Bronchial epithelial cell (primary cell): ENCODE measurements around the gene TRMT44. TPM values are rescaled to one million over a fixed set of nuclear protein-coding genes. Genes with fewer than 3 reads are reported as not detected.
A peak's percentile ranks its signal among the peaks of the same experiment; 100 is the strongest.

ENCODE experiments used
- DNase-seq: peaks from one replicate; pipeline ENCODE4 v3.0.0-alpha.2; 2010; ENCODE audit warnings: low read depth
- FAIRE-seq: peaks from 2 replicates; lab custom pipeline; 2011; peaks lifted over from hg19 to GRCh38; lab: Jason Lieb, UNC
- H3K27me3 ChIP-seq: 2 replicates; pipeline ENCODE4 v1.5.1; 2011; ENCODE audit warnings: low read length; ENCODE audit not compliant: control insufficient read depth, insufficient read depth
- H3K36me3 ChIP-seq: 2 replicates; pipeline ENCODE4 v1.5.1; 2011; ENCODE audit warnings: low read length; ENCODE audit not compliant: control insufficient read depth, insufficient read depth
- H3K4me3 ChIP-seq: 2 replicates; pipeline ENCODE4 v1.5.1; 2011; ENCODE audit warnings: mild to moderate bottlenecking, low read depth, low read length, control low read depth
- total RNA-seq: library from RNA; depleted of rRNA; stranded (reverse); fragments of >200 nt; gene quantifications from 2 replicates; pipeline ENCODE4 v1.2.1, GENCODE V29; 2014
- TF ChIP-seq, protein P1 (sequence below): IDR thresholded peaks from 2 replicates; pipeline ENCODE4 v1.5.1; 2011; ENCODE audit warnings: mild to moderate bottlenecking, moderate library complexity, low read length, control low read depth, inconsistent platforms; ENCODE audit not compliant: insufficient read depth, severe bottlenecking

TRMT44 gene
- total RNA-seq, 1 donor from 2014 or later = 10.0 TPM

DNA sequence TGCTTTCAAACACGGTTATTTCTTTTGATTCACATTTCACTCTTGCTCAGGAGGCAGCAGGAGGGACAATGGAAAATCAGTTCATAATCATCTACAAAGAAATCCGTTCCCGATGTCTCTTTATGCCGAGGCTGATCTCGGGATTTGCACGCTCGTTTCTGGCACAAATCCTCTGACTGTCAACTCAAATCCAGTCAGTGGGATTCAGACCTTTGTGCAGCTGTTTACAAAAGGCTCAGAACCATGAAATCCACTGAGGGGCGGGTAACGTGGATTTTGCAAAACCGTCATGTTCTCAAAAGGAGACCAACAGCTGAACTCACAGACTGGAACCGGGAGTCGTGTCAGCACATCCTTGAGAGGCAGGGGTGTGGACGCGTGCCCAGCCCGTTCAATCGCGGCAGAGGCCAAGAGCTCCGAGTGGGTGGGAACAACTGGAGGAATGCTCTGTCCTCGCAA, 46.5 kb upstream of the TRMT44 start:
- TF ChIP-seq, protein P1, sequence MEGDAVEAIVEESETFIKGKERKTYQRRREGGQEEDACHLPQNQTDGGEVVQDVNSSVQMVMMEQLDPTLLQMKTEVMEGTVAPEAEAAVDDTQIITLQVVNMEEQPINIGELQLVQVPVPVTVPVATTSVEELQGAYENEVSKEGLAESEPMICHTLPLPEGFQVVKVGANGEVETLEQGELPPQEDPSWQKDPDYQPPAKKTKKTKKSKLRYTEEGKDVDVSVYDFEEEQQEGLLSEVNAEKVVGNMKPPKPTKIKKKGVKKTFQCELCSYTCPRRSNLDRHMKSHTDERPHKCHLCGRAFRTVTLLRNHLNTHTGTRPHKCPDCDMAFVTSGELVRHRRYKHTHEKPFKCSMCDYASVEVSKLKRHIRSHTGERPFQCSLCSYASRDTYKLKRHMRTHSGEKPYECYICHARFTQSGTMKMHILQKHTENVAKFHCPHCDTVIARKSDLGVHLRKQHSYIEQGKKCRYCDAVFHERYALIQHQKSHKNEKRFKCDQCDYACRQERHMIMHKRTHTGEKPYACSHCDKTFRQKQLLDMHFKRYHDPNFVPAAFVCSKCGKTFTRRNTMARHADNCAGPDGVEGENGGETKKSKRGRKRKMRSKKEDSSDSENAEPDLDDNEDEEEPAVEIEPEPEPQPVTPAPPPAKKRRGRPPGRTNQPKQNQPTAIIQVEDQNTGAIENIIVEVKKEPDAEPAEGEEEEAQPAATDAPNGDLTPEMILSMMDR = no peak
- Histone ChIP-seq H3K4me3 (no peak overlapping the region), H3K27me3 (no peaks in the 10 kb centered on the region), H3K36me3 (peaks cover 12% of the 10 kb centered on the region)
- DNase-seq (no peak), FAIRE-seq (peak; percentile 23)

DNA sequence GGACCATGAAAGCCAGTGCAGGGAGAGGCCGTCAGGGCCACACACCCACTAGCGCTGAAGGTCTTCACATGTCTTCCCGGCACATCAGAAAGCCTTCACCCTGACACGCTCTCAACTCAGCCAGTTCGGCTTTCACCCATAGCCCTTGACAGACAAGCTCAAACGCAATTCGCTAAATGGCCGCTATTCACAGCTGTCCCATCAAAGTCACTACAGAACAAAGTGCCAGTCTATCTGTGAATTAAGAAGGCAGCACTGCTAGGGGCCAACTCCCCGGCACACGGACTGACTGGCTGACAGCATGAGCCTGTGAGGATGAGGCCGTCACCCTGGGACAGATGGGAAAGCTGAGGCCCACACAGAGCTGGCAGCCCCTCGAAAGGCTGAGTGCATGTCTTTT, 45.8 kb upstream of the TRMT44 start:
- H3K27me3 ChIP-seq = no peaks in the 10 kb centered on the region
- H3K36me3 ChIP-seq = peaks cover 10% of the 10 kb centered on the region
- FAIRE-seq (peak; percentile 36), DNase-seq (no peak)
- TF ChIP-seq, protein P1 = no peak
- no peak overlapping the region for H3K4me3 ChIP-seq

DNA sequence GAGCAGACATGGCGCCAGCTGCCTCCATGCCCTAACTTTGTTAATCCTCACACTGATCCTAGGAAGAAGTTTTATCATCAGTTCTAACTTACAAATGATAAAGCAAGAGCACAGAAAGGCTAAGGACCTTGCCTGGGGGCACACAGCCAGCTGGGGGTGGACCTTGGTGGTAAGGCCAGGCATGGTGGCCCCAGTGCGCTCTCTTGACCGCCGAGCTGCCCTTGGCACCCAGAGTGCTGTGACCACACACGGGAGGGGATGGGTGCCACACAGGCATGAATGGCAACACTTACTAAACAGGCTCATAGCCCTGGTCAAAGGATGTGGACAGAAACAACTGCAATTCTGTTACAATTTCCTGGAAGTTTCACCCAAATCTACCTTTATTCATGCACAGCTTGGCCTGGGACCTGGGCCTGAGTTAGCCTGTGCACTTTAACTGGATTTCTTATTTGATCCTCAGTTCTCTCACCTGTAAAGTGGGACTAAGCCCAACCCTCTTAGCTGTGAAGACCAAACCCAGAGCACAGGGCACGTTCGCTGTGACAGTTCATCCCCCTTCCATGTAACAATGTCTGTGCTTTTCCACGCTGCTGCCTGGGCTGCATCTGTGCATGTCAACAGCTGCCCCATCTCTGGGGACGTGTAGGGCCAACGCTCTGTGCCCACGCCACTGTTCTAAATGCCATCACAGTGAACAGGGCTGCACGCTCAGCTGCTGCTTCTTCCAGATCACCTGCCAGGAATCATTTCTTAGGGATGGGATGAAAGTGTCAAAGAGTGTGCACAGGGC, 44.9 kb upstream of the TRMT44 start:
- FAIRE-seq = peak; percentile 50
- Histone ChIP-seq H3K36me3 (peaks cover 5% of the 10 kb centered on the region), H3K4me3 (no peak overlapping the region), H3K27me3 (no peaks in the 10 kb centered on the region)
- DNase-seq = no peak
- TF ChIP-seq, protein P1 = no peak

DNA sequence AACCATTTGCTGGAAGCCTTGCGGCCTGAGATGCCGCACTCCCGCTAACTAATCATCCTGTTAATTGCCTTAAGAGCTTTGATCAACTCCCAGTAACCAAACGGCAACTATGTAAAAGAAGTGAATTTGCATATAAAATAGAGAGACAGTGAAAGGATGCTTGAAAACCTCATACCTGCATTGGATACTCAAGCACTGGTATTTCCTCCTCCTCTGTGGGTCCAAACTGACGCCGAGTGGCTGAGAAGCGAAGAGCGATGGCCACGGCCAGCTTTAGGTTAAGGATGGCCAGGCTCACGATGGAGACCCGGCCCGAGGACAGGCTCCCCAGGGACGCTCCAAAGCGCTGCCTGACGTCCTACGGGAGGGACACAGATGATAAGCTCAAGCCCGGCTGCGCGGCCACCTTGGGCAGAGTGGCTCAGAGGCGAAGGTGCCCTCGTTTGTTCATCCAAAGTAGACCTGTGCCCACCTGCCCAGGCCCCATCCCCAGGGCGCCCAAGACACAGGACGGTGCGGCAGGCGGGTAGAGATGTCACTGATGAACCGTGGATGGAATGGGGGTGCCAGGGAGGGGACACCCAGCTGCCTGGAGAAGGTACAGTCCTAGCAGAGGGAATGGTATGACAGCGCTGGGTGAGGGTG, 43.7 kb upstream of the TRMT44 start:
- DNase-seq (no peak), FAIRE-seq (no peak)
- Histone ChIP-seq H3K4me3 (no peak overlapping the region), H3K36me3 (peaks cover 3% of the 10 kb centered on the region), H3K27me3 (no peaks in the 10 kb centered on the region)
- TF ChIP-seq, protein P1 = no peak

DNA sequence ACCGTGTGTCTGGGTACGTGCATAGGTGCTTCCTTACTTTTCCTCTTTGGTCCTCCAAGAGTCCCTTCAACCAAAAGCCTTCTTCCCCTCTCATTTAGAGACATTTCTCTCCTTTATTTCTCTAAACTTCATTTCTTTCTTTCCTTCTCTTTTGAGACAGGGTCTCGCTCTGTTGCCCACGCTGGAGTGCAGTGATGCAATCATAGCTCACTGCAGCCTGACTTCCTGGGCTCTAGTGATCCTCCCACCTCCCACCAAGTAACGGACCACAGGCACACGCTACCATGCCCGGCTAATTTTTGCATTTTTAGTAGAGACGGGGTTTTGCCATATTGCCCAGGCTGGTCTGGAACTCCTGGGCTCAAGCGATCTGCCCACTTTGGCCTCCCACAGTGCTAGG, 42.2 kb upstream of the TRMT44 start:
- Histone ChIP-seq H3K4me3 (no peak overlapping the region), H3K36me3 (peaks cover 7% of the 10 kb centered on the region), H3K27me3 (no peaks in the 10 kb centered on the region)
- DNase-seq (no peak), FAIRE-seq (no peak)
- TF ChIP-seq, protein P1 = no peak
